Measurements from ENCODE around the gene ZC3H14.

- TF ChIP-seq CTCF (IDR thresholded peaks at IDR 0.05) (no peak), EZH2 (IDR thresholded peaks at IDR 0.05; ENCODE audit: borderline replicate concordance, insufficient read depth, low read depth, low read length, poor library complexity, severe bottlenecking) (no peak)
Measured at GRCh38 chr14:88552876-88553275, 10.0 kb upstream of the ZC3H14 start.
